Measurements from ENCODE around the gene PWP2.

Gene PWP2

DNA sequence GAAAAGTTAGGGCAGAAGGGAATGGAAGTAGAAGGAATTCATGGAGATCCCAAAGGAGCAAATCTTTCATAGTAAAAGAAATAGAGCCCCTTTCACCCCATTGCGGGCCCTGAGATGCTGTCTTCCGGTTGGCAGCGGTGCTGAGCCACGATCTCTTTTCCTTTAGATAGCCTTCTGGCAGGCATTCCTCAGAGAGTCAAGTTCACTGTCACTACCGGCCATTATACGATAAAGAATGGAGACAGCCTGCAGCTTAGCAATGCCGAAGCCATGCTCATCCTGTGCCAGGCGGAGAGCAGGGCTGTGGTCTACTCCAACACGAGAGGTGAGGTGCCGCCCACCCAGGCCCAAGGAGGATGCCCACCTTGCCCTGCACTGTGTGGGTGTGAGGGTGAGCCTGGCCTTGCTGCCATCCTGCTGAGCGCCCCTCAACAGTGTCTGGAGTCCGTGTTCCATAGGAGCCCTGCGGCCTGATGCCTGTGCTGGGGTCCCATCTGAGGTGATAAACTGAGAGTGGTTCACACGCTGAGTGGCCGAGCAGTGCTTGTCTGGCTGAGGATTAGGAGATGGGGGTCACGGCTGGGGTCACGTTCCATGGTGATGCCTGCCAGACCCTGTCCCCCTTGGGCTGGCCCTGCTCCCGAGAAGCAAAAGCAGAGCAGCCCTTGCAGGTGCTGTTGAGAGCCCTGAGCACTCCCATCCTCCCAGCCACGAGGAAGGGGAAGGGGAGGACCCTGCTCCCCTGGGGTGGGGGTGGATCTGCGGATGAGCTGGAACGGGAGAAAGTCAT is 20.4 kb upstream of the PWP2 start:
- H3K4me3 ChIP-seq (ENCODE audit: severe bottlenecking), result no peak overlapping the region
- TF ChIP-seq, protein P1, sequence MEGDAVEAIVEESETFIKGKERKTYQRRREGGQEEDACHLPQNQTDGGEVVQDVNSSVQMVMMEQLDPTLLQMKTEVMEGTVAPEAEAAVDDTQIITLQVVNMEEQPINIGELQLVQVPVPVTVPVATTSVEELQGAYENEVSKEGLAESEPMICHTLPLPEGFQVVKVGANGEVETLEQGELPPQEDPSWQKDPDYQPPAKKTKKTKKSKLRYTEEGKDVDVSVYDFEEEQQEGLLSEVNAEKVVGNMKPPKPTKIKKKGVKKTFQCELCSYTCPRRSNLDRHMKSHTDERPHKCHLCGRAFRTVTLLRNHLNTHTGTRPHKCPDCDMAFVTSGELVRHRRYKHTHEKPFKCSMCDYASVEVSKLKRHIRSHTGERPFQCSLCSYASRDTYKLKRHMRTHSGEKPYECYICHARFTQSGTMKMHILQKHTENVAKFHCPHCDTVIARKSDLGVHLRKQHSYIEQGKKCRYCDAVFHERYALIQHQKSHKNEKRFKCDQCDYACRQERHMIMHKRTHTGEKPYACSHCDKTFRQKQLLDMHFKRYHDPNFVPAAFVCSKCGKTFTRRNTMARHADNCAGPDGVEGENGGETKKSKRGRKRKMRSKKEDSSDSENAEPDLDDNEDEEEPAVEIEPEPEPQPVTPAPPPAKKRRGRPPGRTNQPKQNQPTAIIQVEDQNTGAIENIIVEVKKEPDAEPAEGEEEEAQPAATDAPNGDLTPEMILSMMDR (IDR thresholded peaks at IDR 0.05; ENCODE audit: poor library complexity, severe bottlenecking), result no peak
- ATAC-seq (ENCODE audit: low read depth), result no peak
- H3K9me3 ChIP-seq (ENCODE audit: severe bottlenecking), result no peaks in the 10 kb centered on the region
- no peaks in the 10 kb centered on the region for H3K4me1 ChIP-seq (ENCODE audit: insufficient read depth, poor library complexity, severe bottlenecking)
- peaks cover 80% of the 10 kb centered on the region for H3K36me3 ChIP-seq (ENCODE audit: low read depth)
- DNase-seq (ENCODE audit: low spot score), result no peak
- H3K27ac ChIP-seq (ENCODE audit: poor library complexity, severe bottlenecking), result no peak overlapping the region
- H3K27me3 ChIP-seq (ENCODE audit: insufficient read depth, poor library complexity, severe bottlenecking), result no peaks in the 10 kb centered on the region

DNA sequence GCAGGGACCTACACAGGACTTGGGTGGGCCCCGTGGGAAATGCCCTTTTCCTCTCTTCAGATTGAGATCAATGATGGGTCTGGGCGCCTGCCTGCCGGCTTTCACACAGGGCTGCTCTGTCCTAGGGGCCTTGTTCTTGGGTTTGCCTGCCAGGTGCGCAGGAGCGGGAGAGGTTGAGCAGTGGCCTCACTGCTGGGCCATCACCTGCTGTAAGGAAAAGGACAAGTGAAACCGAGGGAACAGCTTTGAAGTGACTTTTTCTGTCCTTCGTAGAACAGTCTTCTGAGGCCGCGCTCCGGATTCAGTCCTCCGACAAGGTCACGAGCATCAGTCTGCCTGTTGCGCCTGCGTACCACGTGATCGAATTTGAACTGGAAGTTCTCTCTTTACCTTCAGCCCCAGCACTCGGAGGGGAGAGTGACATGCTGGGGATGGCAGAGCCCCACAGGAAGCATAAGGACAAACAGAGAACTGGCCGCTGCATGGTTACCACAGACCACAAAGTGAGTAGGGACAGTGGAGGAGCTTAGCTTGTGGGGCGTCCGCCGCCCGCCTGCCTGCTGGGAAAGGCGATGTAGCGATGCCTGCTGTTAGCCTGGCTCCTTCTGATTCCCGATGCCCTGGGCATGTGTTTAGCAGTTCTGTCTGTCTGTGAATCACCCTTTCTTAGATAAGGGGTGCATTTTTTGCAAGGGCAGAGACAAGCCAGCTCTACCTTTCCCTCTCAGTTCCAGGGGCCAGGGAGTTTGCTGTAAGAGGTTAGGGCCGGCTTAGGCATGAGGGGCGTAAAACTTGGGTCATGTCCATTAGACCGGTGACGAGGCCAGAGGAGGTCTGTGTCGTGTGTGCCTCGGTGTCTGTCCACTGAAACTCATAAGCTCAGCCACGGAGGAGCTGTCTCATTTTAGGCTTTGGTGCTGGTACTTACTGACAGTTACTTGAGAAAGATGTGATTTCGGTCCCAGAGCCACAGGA is 19.5 kb upstream of the PWP2 start:
- ATAC-seq (ENCODE audit: low read depth), result no peak
- no peak for DNase-seq (ENCODE audit: low spot score)
- Histone ChIP-seq H3K4me3 (ENCODE audit: severe bottlenecking) (no peak overlapping the region), H3K4me1 (ENCODE audit: insufficient read depth, poor library complexity, severe bottlenecking) (no peaks in the 10 kb centered on the region), H3K27me3 (ENCODE audit: insufficient read depth, poor library complexity, severe bottlenecking) (no peaks in the 10 kb centered on the region), H3K9me3 (ENCODE audit: severe bottlenecking) (no peaks in the 10 kb centered on the region), H3K36me3 (ENCODE audit: low read depth) (peaks cover 80% of the 10 kb centered on the region), H3K27ac (ENCODE audit: poor library complexity, severe bottlenecking) (no peak overlapping the region)
- TF ChIP-seq, protein P1 (IDR thresholded peaks at IDR 0.05; ENCODE audit: poor library complexity, severe bottlenecking), result no peak

DNA sequence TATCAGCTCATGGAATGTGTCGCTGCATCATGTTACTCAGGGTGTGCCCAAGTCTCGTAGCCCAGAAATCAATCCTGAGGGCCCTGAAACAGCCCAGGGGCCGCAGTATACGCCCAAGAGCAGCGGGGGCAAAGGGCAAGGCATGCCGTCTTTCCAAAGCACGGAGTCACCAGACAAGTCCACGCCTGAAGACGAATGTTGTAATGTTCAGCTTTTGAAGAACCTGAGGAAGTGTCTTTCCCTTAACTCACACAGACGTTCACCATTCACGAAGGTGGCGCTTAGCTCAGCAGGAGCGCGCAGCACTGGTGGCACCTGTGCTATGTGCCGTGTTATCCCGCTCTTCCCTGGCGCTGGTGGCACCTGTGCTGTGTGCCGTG is 18.8 kb upstream of the PWP2 start:
- no peak overlapping the region for H3K27ac ChIP-seq (ENCODE audit: poor library complexity, severe bottlenecking)
- H3K27me3 ChIP-seq (ENCODE audit: insufficient read depth, poor library complexity, severe bottlenecking), result no peaks in the 10 kb centered on the region
- no peak overlapping the region for H3K4me3 ChIP-seq (ENCODE audit: severe bottlenecking)
- H3K4me1 ChIP-seq (ENCODE audit: insufficient read depth, poor library complexity, severe bottlenecking), result no peaks in the 10 kb centered on the region
- ATAC-seq (ENCODE audit: low read depth), result no peak
- TF ChIP-seq, protein P1 (IDR thresholded peaks at IDR 0.05; ENCODE audit: poor library complexity, severe bottlenecking), result no peak
- DNase-seq (ENCODE audit: low spot score), result no peak
- H3K9me3 ChIP-seq (ENCODE audit: severe bottlenecking), result no peaks in the 10 kb centered on the region
- peaks cover 74% of the 10 kb centered on the region for H3K36me3 ChIP-seq (ENCODE audit: low read depth)

DNA sequence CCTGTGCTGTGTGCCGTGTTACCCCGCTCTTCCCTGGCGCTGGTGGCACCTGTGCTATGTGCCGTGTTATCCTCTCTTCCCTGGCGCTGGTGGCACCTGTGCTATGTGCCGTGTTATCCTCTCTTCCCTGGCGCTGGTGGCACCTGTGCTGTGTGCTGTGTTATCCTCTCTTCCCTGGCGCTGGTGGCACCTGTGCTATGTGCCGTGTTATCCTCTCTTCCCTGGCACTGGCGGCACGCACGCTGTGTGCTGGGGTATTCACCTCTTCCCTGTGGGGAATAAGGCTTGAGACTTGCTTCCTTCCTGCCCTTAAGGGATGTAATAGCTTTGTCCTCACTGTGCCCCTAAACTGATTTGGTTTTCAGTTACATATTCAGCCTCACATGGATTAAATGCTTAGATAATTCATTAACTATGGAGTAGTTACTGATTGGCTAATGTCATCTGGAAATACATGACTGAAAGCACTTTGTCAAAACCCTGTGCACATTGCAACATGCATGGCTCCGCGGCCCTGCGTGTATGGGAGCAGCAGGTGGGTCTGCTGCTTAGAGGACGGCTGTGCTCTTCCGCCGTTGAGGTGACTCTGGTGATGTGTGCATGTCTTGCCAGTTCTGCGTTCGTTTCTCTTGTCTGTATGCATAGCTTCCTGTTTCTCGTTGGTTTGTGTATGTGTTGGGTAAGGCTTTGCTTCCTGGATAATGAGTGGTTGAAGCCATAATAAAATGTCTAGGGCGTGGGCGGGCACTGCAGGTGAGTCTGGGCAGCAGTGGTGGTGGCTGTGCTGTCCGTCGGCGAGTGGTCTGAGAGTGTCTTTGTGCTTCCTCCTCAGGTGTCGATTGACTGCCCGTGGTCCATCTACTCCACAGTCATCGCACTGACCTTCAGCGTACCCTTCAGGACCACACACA is 17.9 kb upstream of the PWP2 start:
- H3K36me3 ChIP-seq (ENCODE audit: low read depth), result peaks cover 73% of the 10 kb centered on the region
- TF ChIP-seq, protein P1 (IDR thresholded peaks at IDR 0.05; ENCODE audit: poor library complexity, severe bottlenecking), result no peak
- no peak for ATAC-seq (ENCODE audit: low read depth)

More for the DNA sequence above, 17.9 kb upstream of the PWP2 start:
- no peaks in the 10 kb centered on the region for H3K9me3 ChIP-seq (ENCODE audit: severe bottlenecking)
- H3K27me3 ChIP-seq (ENCODE audit: insufficient read depth, poor library complexity, severe bottlenecking), result no peaks in the 10 kb centered on the region
- no peak for DNase-seq (ENCODE audit: low spot score)
- H3K27ac ChIP-seq (ENCODE audit: poor library complexity, severe bottlenecking), result no peak overlapping the region
- no peak overlapping the region for H3K4me3 ChIP-seq (ENCODE audit: severe bottlenecking)
- H3K4me1 ChIP-seq (ENCODE audit: insufficient read depth, poor library complexity, severe bottlenecking), result no peaks in the 10 kb centered on the region

Measured in RWPE2 (cell line).